ENCODE results near the gene COL12A1. TPM values are rescaled to one million over a fixed set of nuclear protein-coding genes. Genes with fewer than 3 reads are reported as not detected.

The COL12A1 gene
- total and polyA plus RNA-seq, 2 of the 13 experiments (the other 11 are each of a cell fraction or from before 2014, with no cell fraction given) = 0.02 TPM; not detected in 1

- peak; percentile 34; the same call in 1 of the 2 replicates for TF ChIP-seq ZNF362 (CRISPR knock-in tag; IDR thresholded peaks at IDR 0.05; ENCODE audit: borderline replicate concordance)
- peak; percentile 80 for TF ChIP-seq FOSL2 (CRISPR knock-in tag; IDR thresholded peaks at IDR 0.05)
- 0 out of 2 replicates have a peak, but pooled peaks have one; percentile 58 for TF ChIP-seq EZH2 (conservative IDR thresholded peaks at IDR 0.05; ENCODE audit: low read depth, low read length)
- TF ChIP-seq CTCF (CRISPR knock-in tag; IDR thresholded peaks at IDR 0.05) = peak; percentile 72
- TF ChIP-seq KDM1A (CRISPR knock-in tag; IDR thresholded peaks at IDR 0.05) = no peak
- no peak for TF ChIP-seq ZNF264 (CRISPR knock-in tag; IDR thresholded peaks at IDR 0.05)
- peak; percentile 69 for TF ChIP-seq RAD21 (CRISPR knock-in tag; IDR thresholded peaks at IDR 0.05)
Observed at GRCh38 chr6:75204217-75204958, 1.5 kb downstream of the COL12A1 start (continued).

- Histone ChIP-seq H3K4me3 (replicated peaks in 1 of 3; ENCODE audit: insufficient read depth in 1 of 3, low read depth in 2 of 3, low read length in 3 of 3) (no peak overlapping the region), H3K9ac (ENCODE audit: insufficient read depth, low read depth, low read length) (no peak overlapping the region), H3K27me3 (ENCODE audit: control insufficient read depth in 1 of 2, insufficient read depth in 2 of 2, low read length in 2 of 2) (peaks cover 6 to 63% of the 10 kb centered on the region in 2 experiments; a peak in 4 of 5 replicates), H3K9me3 (ENCODE audit: low read length) (no peaks in the 10 kb centered on the region), H3K36me3 (replicated peaks in 1 of 2; ENCODE audit: control insufficient read depth in 1 of 2, insufficient read depth in 2 of 2, low read length in 2 of 2) (no peaks in the 10 kb centered on the region), H4K20me1 (ENCODE audit: insufficient read depth, low read length) (no peaks in the 10 kb centered on the region), H3K27ac (ENCODE audit: extremely low read length, insufficient read depth, low read length) (no peak overlapping the region), H3K79me2 (ENCODE audit: insufficient read depth, low read length) (no peaks in the 10 kb centered on the region), H3K4me2 (ENCODE audit: low read depth, low read length) (no peak overlapping the region), H3K4me1 (ENCODE audit: insufficient read depth, low read length) (no peaks in the 10 kb centered on the region), H2AFZ (ENCODE audit: low read length) (no peak overlapping the region)
- ATAC-seq = no peak
- no peak for FAIRE-seq
- no TSS peak for BruUV-seq (replicated peaks)
- in situ Hi-C loops (cut with HindIII; ENCODE audit: extremely low pct_ligation_motif_present, low pct_unique_long_range_greater_than_20kb) (loop anchor here (10.0 to 25.0 kb wide), 6 partner anchors 449 to 1466 kb away; no protein-coding TSS in a partner anchor), intact Hi-C loops (cut with micrococcal nuclease; ENCODE audit: unreplicated experiment) (loop anchor here (1.0 to 10.0 kb wide), 5 partner anchors 138 to 1349 kb away; no protein-coding TSS in a partner anchor)
- DNase-seq (ENCODE audit: low spot score) = no peak
- WGBS (ENCODE audit: low lambda C conversion rate) = 1% methylated on average over 5 of the region's 5 CpGs
- ChIA-PET POLR2A (no interaction called here), CTCF (ENCODE audit: low intra/inter-chr PET ratio, low total read pairs) (interaction anchor here (1.0 to 1.9 kb wide), 2 partner anchors 304 to 794 kb away, joined by 4 to 5 read pairs; no protein-coding TSS in a partner anchor)
- TF ChIP-seq TOE1 (CRISPR knock-in tag; IDR thresholded peaks at IDR 0.05) (no peak), ZSCAN31 (CRISPR knock-in tag; IDR thresholded peaks at IDR 0.05; ENCODE audit: low read depth) (no peak), HOXA3 (CRISPR knock-in tag; IDR thresholded peaks at IDR 0.05) (no peak), POGZ (CRISPR knock-in tag; IDR thresholded peaks at IDR 0.05) (no peak), TFDP1 (CRISPR knock-in tag; IDR thresholded peaks at IDR 0.05; ENCODE audit: borderline replicate concordance) (no peak), DRAP1 (CRISPR knock-in tag; IDR thresholded peaks at IDR 0.05) (no peak), NONO (IDR thresholded peaks at IDR 0.05) (no peak), NONO (CRISPR knock-in tag; conservative IDR thresholded peaks at IDR 0.05) (no peak), ZNF580 (CRISPR knock-in tag; IDR thresholded peaks at IDR 0.05; ENCODE audit: borderline replicate concordance, low read depth) (no peak)
Observed at GRCh38 chr6:75203721-75204120, 2.1 kb downstream of the COL12A1 start.
